Stimulated activated CD8-positive, alpha-beta memory T cell treated with anti-CD3 and anti-CD28 coated beads, Interleukin-12 subunit alpha, Interleukin-12 subunit beta, amount 100 ng/mL, for 4 hours (primary cell): ENCODE results near the gene LRSAM1.

Experiments
- DNase-seq: peaks from one replicate; pipeline ENCODE4 v3.0.0-alpha.2; 2020; ENCODE audit warnings: low read depth

Gene LRSAM1

GRCh38 chr9:127498298-127498697 is 47.0 kb downstream of the LRSAM1 start:
- DNase-seq: no peak

DNA sequence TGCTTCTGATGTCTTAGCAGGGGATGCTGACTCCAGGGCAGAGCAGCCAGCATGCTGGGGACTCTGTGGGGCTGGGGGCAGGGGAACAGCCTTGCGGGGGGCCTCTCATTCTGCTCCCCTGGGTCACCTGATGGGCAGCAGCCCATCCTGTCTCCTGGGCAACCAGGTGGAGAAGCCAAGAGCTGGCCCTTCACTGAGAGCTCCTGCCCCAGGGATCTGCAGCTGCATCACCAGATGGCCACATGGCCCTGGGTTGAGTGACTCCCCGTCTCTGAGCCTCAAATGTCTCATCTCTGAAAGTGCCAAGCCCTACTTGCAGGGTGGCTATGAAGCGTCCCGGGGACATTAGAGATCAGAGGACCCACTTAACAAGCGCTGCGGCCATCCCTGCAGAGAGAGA is 49.1 kb downstream of the LRSAM1 start:
- no peak for DNase-seq

DNA sequence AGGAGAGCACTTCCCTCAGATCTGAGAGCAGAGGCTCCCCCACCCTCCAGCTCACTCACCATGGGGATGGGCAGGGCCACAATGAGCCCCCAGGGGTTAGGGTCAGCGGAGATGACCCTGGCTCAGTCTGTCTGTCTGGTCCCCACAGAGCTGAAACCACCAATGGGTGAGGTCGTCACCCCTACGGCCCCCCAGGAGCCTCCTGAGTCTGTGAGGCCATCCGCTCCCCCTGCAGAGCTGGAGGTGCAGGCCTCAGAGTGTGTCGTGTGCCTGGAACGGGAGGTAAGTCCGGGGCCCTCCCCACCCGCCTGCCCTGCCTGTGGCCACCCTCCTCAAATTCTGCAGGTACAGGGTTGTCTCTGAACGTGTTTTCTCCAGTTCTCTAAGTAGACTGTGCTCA is 49.6 kb downstream of the LRSAM1 start:
- no peak for DNase-seq

GRCh38 chr9:127501821-127502343 is 50.6 kb downstream of the LRSAM1 start:
- no peak for DNase-seq

DNA sequence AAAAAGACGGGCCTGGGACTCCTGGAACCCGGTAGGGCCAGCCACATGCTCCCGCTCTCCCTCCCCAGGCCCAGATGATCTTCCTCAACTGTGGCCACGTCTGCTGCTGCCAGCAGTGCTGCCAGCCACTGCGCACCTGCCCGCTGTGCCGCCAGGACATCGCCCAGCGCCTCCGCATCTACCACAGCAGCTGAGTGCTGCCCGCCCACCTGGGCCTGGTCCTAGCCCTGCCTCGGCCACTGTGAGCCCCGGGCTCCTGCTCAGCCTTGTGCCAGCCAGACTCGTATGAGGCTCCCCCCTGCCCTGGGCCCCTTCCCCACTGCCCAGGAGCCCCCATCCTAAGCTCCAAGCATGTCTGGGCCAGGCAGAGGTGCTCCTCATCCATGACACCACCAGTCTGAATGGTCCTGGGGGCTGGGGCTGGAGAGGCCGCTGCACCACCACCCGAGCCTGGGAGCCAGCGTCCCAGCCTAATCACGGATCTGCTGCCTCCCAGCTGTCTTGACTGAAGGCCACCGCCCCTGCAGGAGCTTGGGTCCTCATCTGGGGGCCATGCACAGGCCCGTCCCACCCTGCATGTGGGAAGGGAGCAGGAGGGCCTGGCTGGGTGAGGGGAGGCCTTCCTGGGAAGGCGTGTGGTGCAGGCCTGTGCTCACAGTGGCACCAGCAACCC is 51.5 kb downstream of the LRSAM1 start:
- DNase-seq: no peak

DNA sequence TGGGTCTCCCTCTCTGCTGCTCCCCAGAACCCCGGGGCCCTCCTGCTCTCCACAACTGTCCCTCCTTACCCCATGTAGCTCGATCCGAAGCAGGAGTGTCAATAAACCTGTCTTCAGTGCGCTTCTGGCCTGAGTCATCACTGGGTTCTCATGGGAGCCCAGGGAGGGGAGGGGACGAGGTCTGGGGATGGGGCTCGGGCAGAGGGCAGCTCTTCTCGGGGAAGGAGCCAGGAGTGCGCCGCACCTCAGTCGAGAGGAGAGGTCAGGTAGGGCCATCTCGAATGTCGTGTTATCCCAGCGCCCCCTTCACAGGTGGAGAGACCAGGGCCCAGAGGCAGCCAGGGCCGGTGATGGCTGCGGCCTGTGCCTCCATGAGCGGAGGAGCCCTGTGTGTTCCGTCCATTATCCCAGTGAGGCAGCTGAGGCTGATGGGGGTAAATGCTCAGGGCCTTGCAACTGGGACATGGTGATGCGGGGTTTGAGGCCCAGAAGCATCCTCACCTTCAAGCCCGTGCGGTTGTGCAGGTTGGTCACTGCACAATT is 52.1 kb downstream of the LRSAM1 start:
- DNase-seq: no peak

GRCh38 chr9:127503947-127504886 is 52.9 kb downstream of the LRSAM1 start:
- peak; percentile 53 for DNase-seq

- DNase-seq: no peak
Measured at GRCh38 chr9:127504887-127505251, 53.6 kb downstream of the LRSAM1 start.

- DNase-seq: no peak
Measured at GRCh38 chr9:127505396-127506116, 54.2 kb downstream of the LRSAM1 start.

- no peak for DNase-seq
Measured at GRCh38 chr9:127506117-127506813, 55.0 kb downstream of the LRSAM1 start.

- DNase-seq: no peak
Measured at GRCh38 chr9:127506814-127507750, 55.8 kb downstream of the LRSAM1 start.

GRCh38 chr9:127507751-127508648 is 56.7 kb downstream of the LRSAM1 start:
- DNase-seq: no peak

- no peak for DNase-seq
Measured at GRCh38 chr9:127508901-127509260, 57.6 kb downstream of the LRSAM1 start.

DNA sequence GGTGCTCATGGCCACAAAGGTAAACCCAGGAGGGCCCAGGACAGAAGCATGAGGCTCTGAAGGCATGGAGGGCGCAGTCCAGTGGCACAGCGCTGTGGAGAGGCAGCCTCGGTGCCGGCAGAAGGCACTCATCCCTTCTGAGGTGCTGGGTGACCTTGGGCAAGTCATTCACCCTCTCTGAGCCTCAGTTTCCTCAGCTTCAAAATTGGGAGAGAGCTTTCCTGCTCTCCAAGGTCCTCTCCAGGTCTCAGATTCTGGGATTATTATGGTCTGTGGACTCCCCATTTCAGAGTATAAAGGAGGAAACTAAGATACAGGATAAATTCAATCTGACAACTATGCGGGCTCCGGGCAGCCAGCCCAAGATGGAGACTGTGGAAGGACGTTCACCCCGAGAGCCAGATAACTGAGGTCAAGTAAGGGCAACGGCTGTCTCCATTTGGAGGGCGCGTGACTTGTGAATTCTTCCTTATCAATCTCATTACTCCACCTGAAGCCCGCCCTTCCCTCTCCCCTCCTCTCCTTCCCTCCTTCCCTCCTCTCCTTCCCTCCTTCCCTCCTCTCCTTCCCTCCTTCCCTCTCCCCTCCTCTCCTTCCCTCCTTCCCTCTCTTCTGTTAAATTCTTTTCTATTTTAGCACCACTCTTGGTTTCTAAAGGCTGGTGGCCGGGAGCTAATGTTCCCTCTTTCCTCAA is 58.1 kb downstream of the LRSAM1 start:
- no peak for DNase-seq

GRCh38 chr9:127509955-127510299 is 58.6 kb downstream of the LRSAM1 start:
- DNase-seq: no peak

- no peak for DNase-seq
Measured at GRCh38 chr9:127514468-127514867, 63.2 kb downstream of the LRSAM1 start.

DNA sequence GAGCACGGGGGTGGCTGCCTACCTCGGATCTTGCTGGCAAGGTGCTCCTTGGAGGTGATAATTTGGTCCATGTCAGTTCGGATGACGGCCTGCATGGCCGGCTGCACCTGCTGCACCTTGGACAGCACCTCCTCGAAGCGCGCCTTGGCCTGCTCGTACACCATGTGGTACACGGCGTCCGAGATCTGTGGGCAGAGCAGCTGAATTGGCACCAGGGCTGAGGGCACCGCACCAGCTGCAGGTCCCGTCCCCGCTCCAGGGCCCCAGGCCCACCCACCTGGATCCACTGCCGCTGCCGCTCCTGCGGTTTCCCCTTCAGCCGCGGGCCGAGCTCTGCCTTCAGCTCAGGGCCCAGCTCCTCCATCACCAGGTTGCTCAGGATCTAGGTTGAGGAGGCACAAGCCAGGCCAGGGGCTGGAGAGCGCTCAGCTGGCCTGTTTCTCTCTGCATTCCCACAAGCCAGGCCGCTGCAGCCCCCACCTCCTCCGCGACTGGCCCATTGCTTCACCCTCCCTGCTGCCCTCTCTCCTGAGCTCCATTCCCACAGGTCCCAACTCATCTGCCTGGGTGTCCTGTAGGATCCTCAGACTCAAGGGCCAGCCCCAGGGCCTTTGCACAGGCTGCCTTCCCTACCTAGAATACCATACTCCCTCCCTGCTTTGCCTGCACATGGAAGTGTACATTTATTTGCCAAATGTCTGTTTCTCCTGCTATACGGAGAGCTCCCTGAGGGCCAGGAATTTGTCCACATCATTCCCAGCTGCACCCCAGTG is 65.7 kb downstream of the LRSAM1 start:
- DNase-seq: no peak

GRCh38 chr9:127517620-127518019 is 66.3 kb downstream of the LRSAM1 start:
- no peak for DNase-seq
